RWPE2 (cell line): ENCODE data around the gene IRAK2.

Experiments used
- ATAC-seq: fragments of 200-7000 bp; cut with Tn5 transposase; 3 replicates; pipeline ENCODE4 v1.9.1; 2021; ENCODE audit warnings: low read depth
- DNase-seq: peaks from one replicate; pipeline ENCODE4 v3.0.0-alpha.2; 2020; ENCODE audit warnings: low spot score
- H3K27ac ChIP-seq: fragments of 450-650 bp; 2 replicates; pipeline ENCODE4 v1.5.1; 2017; ENCODE audit warnings: mild to moderate bottlenecking; ENCODE audit not compliant: poor library complexity, severe bottlenecking
- H3K27me3 ChIP-seq: fragments of 250-450 bp; sonication (Bioruptor Pico); 2 replicates; pipeline ENCODE4 v1.5.1; 2021; ENCODE audit warnings: mild to moderate bottlenecking, moderate library complexity; ENCODE audit not compliant: insufficient read depth, poor library complexity, severe bottlenecking
- H3K36me3 ChIP-seq: fragments of 250-450 bp; sonication (Bioruptor Pico); 2 replicates; pipeline ENCODE4 v1.5.1; 2020; ENCODE audit warnings: low read depth, mild to moderate bottlenecking, moderate library complexity
- H3K4me1 ChIP-seq: fragments of 250-450 bp; sonication (Bioruptor Pico); 2 replicates; pipeline ENCODE4 v1.5.1; 2021; ENCODE audit warnings: mild to moderate bottlenecking, moderate library complexity; ENCODE audit not compliant: insufficient read depth, poor library complexity, severe bottlenecking
- H3K4me3 ChIP-seq: fragments of 250-450 bp; sonication (Bioruptor Pico); 2 replicates; pipeline ENCODE4 v1.5.1; 2021; ENCODE audit warnings: mild to moderate bottlenecking, moderate library complexity; ENCODE audit not compliant: severe bottlenecking
- H3K9me3 ChIP-seq: fragments of 250-450 bp; sonication (Bioruptor Pico); 2 replicates; pipeline ENCODE4 v1.5.1; 2021; ENCODE audit warnings: mild to moderate bottlenecking, moderate library complexity; ENCODE audit not compliant: severe bottlenecking
- TF ChIP-seq, protein P1 (sequence below): fragments of 450-650 bp; IDR thresholded peaks from one replicate; pipeline ENCODE4 v1.5.1; 2017; ENCODE audit warnings: mild to moderate bottlenecking, moderate library complexity; ENCODE audit not compliant: poor library complexity, severe bottlenecking

IRAK2 gene

DNA sequence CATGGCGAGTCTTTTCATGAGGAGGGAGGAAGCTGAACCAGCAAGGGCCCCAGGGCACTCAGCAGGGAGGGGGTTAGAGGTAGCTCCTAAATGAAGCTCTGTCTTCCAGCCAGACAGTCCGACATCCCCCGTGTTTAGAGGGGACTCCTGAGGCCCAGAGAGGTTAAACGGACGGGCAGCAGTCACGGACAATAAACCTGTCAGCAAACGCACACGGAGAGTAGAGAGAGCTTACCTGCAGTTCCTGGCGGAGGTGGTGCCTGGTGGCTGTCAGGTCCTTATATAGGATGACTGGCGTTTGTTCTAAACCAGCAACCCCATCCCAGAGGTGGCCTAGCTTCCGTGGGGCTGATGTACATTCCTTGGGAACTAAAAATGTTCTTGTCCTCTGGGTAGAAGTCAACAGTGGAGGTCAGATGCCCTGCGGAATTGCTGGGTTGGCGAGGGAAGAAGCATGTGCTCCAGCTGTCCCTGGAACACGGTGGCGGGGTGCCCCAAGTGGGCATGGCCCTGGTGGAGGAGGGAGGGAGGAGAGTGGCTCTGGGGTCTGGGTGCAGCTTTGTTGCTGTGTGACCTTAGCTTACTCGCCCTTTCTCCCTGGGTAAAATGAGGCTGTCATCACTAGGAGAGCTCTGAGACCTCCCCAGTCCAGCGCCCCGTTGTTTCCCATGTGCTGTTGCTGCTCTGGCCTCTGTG is 125.9 kb downstream of the IRAK2 start:
- DNase-seq = no peak
- TF ChIP-seq, protein P1, sequence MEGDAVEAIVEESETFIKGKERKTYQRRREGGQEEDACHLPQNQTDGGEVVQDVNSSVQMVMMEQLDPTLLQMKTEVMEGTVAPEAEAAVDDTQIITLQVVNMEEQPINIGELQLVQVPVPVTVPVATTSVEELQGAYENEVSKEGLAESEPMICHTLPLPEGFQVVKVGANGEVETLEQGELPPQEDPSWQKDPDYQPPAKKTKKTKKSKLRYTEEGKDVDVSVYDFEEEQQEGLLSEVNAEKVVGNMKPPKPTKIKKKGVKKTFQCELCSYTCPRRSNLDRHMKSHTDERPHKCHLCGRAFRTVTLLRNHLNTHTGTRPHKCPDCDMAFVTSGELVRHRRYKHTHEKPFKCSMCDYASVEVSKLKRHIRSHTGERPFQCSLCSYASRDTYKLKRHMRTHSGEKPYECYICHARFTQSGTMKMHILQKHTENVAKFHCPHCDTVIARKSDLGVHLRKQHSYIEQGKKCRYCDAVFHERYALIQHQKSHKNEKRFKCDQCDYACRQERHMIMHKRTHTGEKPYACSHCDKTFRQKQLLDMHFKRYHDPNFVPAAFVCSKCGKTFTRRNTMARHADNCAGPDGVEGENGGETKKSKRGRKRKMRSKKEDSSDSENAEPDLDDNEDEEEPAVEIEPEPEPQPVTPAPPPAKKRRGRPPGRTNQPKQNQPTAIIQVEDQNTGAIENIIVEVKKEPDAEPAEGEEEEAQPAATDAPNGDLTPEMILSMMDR = no peak
- Histone ChIP-seq H3K4me1 (no peaks in the 10 kb centered on the region), H3K27me3 (no peaks in the 10 kb centered on the region), H3K9me3 (no peaks in the 10 kb centered on the region), H3K36me3 (peaks cover 12% of the 10 kb centered on the region), H3K4me3 (no peak overlapping the region), H3K27ac (no peak overlapping the region)
- no peak; the same call in 2 of the 3 replicates for ATAC-seq

DNA sequence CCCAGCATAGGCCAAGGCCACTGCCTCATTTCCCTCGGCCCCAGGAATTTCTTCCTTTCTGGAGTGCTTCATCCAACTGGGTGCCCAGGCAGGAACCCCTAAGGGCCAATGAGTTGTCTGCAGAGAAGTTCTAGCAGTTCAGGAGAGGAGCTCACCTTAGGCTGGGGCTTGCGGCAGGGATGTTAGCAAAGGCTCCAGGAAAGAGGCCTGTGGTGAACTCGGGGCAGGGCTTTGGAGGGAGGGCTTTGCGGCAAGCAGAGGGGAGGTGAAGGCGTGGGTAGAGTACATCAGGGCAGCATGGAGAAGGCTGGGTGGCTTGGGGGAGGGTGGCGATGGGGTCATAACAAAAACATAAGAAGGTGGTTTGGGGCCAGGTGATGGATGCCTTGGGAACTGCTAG is 126.9 kb downstream of the IRAK2 start:
- H3K27me3 ChIP-seq = no peaks in the 10 kb centered on the region
- no peak for DNase-seq
- no peak for ATAC-seq
- no peaks in the 10 kb centered on the region for H3K9me3 ChIP-seq
- no peaks in the 10 kb centered on the region for H3K4me1 ChIP-seq
- TF ChIP-seq, protein P1 = no peak
- no peak overlapping the region for H3K27ac ChIP-seq
- H3K4me3 ChIP-seq = no peak overlapping the region
- H3K36me3 ChIP-seq = peaks cover 11% of the 10 kb centered on the region

DNA sequence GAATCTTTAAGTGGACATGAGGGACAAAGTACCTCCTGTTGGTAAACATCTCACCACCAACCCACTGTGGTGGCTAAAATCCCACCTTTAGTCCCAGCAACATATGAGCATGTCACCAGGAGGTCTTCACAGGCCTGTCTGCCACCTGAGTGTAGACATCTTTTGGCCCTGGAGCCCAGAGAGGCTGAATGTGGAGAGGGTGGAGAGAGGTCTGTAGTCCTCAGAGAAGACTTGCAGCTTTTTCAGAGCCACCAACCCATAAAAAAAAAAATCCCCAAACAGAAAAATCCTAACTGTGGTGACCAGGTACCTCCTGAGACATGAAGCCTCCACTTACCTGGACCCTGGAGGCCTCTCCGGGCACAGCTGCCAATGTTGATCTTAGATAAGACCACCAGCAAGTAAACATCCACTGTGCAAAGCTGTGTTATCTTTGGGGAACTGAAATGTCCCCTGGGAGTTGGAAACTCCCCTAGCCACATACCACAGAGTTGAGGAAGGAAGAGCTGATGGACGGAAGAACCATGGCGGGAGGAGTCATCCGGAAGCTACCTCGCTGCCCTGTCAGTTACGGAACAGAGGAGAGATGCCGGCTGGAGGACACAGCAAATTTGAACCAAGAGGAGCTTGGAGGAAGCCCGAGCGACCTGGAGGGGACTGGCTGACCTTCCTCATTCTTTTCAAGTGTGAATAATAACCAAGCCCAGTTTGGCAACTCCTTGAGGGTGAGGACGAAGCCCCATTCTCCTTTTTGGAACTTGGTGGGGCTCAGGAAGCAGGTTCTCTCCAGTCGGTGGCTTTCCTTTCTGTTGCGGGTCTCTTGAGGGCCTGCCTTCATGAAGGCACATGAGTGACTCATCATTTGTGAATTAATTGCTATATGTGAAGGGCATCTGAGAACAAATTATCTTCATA is 128.0 kb downstream of the IRAK2 start, which contains the start of gene GHRL:
TSS of gene GHRL (minus strand) at position 443 of the 915 bp plus-strand sequence. CDS start 2,767 bp downstream, outside the sequence.
- TF ChIP-seq, protein P1 = no peak
- no peaks in the 10 kb centered on the region for H3K9me3 ChIP-seq
- DNase-seq (no peak), ATAC-seq (no peak)
- no peak within 1 kb of the TSS for H3K27ac ChIP-seq
- H3K4me3 ChIP-seq = no peak within 1 kb of the TSS
- H3K36me3 ChIP-seq = peaks cover 11% of the 10 kb centered on the region
- H3K4me1 ChIP-seq = no peaks in the 10 kb centered on the region
- no peaks in the 10 kb centered on the region for H3K27me3 ChIP-seq
